Left lung (tissue), 10 donors: ENCODE data around the gene MGAT3. TPM values are rescaled to one million over a fixed set of nuclear protein-coding genes. Genes with fewer than 3 reads are reported as not detected.

Experiments used
- ATAC-seq: fragments of 200-7000 bp; cut with Tn5 transposase; one replicate; pipeline ENCODE4 v1.9.1; 2020; ENCODE audit warnings: moderate library complexity
- DNase-seq, 4 donors: peaks; one replicate each; pipeline ENCODE4 v3.0.0-alpha.2; 2013 to 2020
- H3K27ac ChIP-seq, 2 donors: fragments of 200-600 bp; sonication (generic) in 1 of 2; one replicate each; pipeline versions ENCODE4 v1.5.0 to v1.8.0; 2020 to 2021
- H3K27me3 ChIP-seq, 2 donors: fragments of 200-600 bp; sonication (generic) in 1 of 2; one replicate each; pipeline versions ENCODE4 v1.5.0 to v1.8.0; 2020 to 2021
- H3K36me3 ChIP-seq, 2 donors: fragments of 200-600 bp; sonication (generic) in 1 of 2; one replicate each; pipeline versions ENCODE4 v1.5.0 to v1.8.0; 2020 to 2021
- H3K4me1 ChIP-seq, 2 donors: fragments of 200-600 bp; one replicate each; pipeline ENCODE4 v1.8.0; 2021
- H3K4me3 ChIP-seq, 2 donors: fragments of 200-600 bp; sonication (generic) in 1 of 2; one replicate each; pipeline versions ENCODE4 v1.5.0 to v1.8.0; 2020 to 2021; ENCODE audit warnings: mild to moderate bottlenecking in 1 of 2
- H3K9me3 ChIP-seq, 2 donors: fragments of 200-600 bp; sonication (generic) in 1 of 2; one replicate each; pipeline versions ENCODE4 v1.5.0 to v1.8.0; 2020 to 2021
- CTCF ChIP-seq, 2 donors: fragments of 200-600 bp; sonication (generic) in 1 of 2; IDR thresholded peaks; one replicate each; pipeline versions ENCODE4 v1.5.0 to v1.8.0; 2021; ENCODE audit warnings: antibody characterized with exemption in 2 of 2
- intact Hi-C, 2 donors: fragments of 100-400 bp; cut with DNase I; formaldehyde crosslinking; loops; one replicate each; pipeline versions ENCODE4 v1.11.2 to v1.14.2; 2022
- polyA plus RNA-seq, 6 donors: library from polyadenylated mRNA; unstranded; fragments of 120-200 nt; gene quantifications; one replicate each; pipeline ENCODE4 v1.2.1, GENCODE V29; 2013; ENCODE audit not compliant: insufficient read length in 6 of 6
- total RNA-seq, 2 donors: library from RNA; stranded (reverse); fragmentation: NEBNext Ultra II Directional; extraction: Animal tissue kit (Norgen Biotek cat#: 25700); gene quantifications; one replicate each; pipeline ENCODE4 v1.2.1, GENCODE V29; 2021
- donor health status: DM: no; HTN: yes; CAD: no.
- donor health status: DM: no; HTN: no; CAD: no.

Gene MGAT3
- total and polyA plus RNA-seq, 8 donors: 6.7 to 21.2 (median 13.4) TPM

- TF ChIP-seq CTCF (IDR thresholded peaks at IDR 0.05): no peak
- intact Hi-C loops: loop anchor here in 1 of 2 donors (5.0 kb wide), 1 partner anchor 35 kb away; no protein-coding TSS in a partner anchor
- Histone ChIP-seq H3K4me1 (peaks cover 45 to 95% of the 10 kb centered on the region in 2 donors), H3K27me3 (no peaks in the 10 kb centered on the region), H3K27ac (peak overlapping the region in 1 of 2 donors; percentile 83), H3K9me3 (no peaks in the 10 kb centered on the region), H3K4me3 (no peak overlapping the region), H3K36me3 (peaks cover 0 to 61% of the 10 kb centered on the region in 2 donors)
- ATAC-seq: peak; percentile 8
- no peak for DNase-seq
Observed at GRCh38 chr22:39527481-39527961, 70.7 kb downstream of the MGAT3 start.

GRCh38 chr22:39528080-39528661 lies 71.4 kb downstream of the MGAT3 start:
- peaks cover 39 to 88% of the 10 kb centered on the region in 2 donors for H3K4me1 ChIP-seq
- H3K27me3 ChIP-seq: no peaks in the 10 kb centered on the region
- no peak for DNase-seq
- TF ChIP-seq CTCF (IDR thresholded peaks at IDR 0.05): no peak
- H3K9me3 ChIP-seq: no peaks in the 10 kb centered on the region
- H3K27ac ChIP-seq: peak overlapping the region in 1 of 2 donors; percentile 83
- intact Hi-C loops: loop anchor here in 1 of 2 donors (5.0 kb wide), 1 partner anchor 36 kb away; no protein-coding TSS in a partner anchor
- no peak for ATAC-seq
- H3K4me3 ChIP-seq: no peak overlapping the region
- H3K36me3 ChIP-seq: peaks cover 0 to 55% of the 10 kb centered on the region in 2 donors

GRCh38 chr22:39528681-39529486 lies 72.1 kb downstream of the MGAT3 start:
- ATAC-seq (peak; percentile 74), DNase-seq (peak; percentile 78 to 99 (median 93))
- peak; percentile 92 to 96 for TF ChIP-seq CTCF (IDR thresholded peaks at IDR 0.05)
- Histone ChIP-seq H3K36me3 (peaks cover 0 to 47% of the 10 kb centered on the region in 2 donors), H3K4me1 (peaks cover 36 to 85% of the 10 kb centered on the region in 2 donors), H3K4me3 (peak overlapping the region in 1 of 2 donors; percentile 21), H3K27me3 (no peaks in the 10 kb centered on the region), H3K9me3 (no peaks in the 10 kb centered on the region), H3K27ac (peak overlapping the region in 1 of 2 donors; percentile 58)
- intact Hi-C loops: loop anchor here in 1 of 2 donors (5.0 kb wide), 1 partner anchor 37 kb away; no protein-coding TSS in a partner anchor

GRCh38 chr22:39529487-39529851 lies 72.7 kb downstream of the MGAT3 start:
- intact Hi-C loops: loop anchor here in 1 of 2 donors (5.0 kb wide), 1 partner anchor 37 kb away; no protein-coding TSS in a partner anchor
- Histone ChIP-seq H3K4me1 (peaks cover 34 to 83% of the 10 kb centered on the region in 2 donors), H3K36me3 (peaks cover 0 to 42% of the 10 kb centered on the region in 2 donors), H3K4me3 (peak overlapping the region in 1 of 2 donors; percentile 21), H3K27me3 (no peaks in the 10 kb centered on the region), H3K9me3 (no peaks in the 10 kb centered on the region), H3K27ac (peak overlapping the region in 1 of 2 donors; percentile 58)
- TF ChIP-seq CTCF (IDR thresholded peaks at IDR 0.05): peak in 1 of 2 donors; percentile 32
- DNase-seq: no peak
- no peak for ATAC-seq

- ATAC-seq (no peak), DNase-seq (no peak)
- H3K4me1 ChIP-seq: peaks cover 34 to 82% of the 10 kb centered on the region in 2 donors
- peak overlapping the region in 1 of 2 donors; percentile 58 for H3K27ac ChIP-seq
- peak overlapping the region in 1 of 2 donors; percentile 86 for H3K4me3 ChIP-seq
- intact Hi-C loops: no loop called here
- H3K9me3 ChIP-seq: no peaks in the 10 kb centered on the region
- no peak for TF ChIP-seq CTCF (IDR thresholded peaks at IDR 0.05)
- no peaks in the 10 kb centered on the region for H3K27me3 ChIP-seq
- H3K36me3 ChIP-seq: peaks cover 0 to 35% of the 10 kb centered on the region in 2 donors
Observed at GRCh38 chr22:39530116-39530515, 73.3 kb downstream of the MGAT3 start.
